Measurements from ENCODE around the gene IL20RA. TPM values are rescaled to one million over a fixed set of nuclear protein-coding genes. Genes with fewer than 3 reads are reported as not detected.

Gene IL20RA
- polyA plus RNA-seq, 3 donors = not detected

DNA sequence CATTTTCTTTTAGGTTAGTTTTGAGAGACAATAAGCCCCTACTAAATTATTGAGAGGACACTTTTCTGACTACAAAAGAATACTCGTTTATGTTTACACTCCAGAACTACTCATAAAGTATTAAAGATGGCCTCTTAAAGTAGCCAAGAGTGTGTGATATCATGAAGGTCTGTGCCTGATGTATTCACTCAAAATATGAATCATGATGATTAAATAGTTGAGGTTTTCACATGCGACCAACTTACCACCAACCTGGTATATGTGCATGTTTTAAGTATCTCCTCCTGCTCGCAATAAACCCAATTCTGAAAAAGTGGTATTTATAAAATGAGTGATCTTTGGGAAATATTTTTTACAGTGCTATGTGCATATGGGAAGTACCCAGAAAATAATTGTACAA is 43.9 kb downstream of the IL20RA start:
- Histone ChIP-seq H3K36me3 (replicated peaks in 1 of 2; ENCODE audit: control insufficient read depth in 1 of 2, insufficient read depth in 2 of 2, low read length in 2 of 2) (no peaks in the 10 kb centered on the region), H3K4me2 (replicated peaks; ENCODE audit: extremely low read depth, low read length, poor library complexity, severe bottlenecking) (no peak overlapping the region), H2AFZ (ENCODE audit: insufficient read depth, low read depth, low read length, poor library complexity, severe bottlenecking) (no peak overlapping the region), H3K27ac (ENCODE audit: low read depth in 1 of 2, low read length in 2 of 2) (no peak overlapping the region), H3K27me3 (ENCODE audit: control insufficient read depth in 2 of 2, insufficient read depth in 2 of 2, low read length in 2 of 2) (peaks cover 15 to 24% of the 10 kb centered on the region in 2 donors), H3K9me3 (replicated peaks in 1 of 2; ENCODE audit: control insufficient read depth in 1 of 2, insufficient read depth in 1 of 2, low read length in 2 of 2) (no peaks in the 10 kb centered on the region), H3K4me3 (replicated peaks in 1 of 3; ENCODE audit: low read depth in 2 of 3, low read length in 3 of 3) (no peak overlapping the region), H3K79me2 (ENCODE audit: insufficient read depth, low read length) (no peaks in the 10 kb centered on the region), H3K4me1 (ENCODE audit: control insufficient read depth in 1 of 2, insufficient read depth in 2 of 2, low read length in 2 of 2) (no peaks in the 10 kb centered on the region), H4K20me1 (ENCODE audit: insufficient read depth, low read length) (no peaks in the 10 kb centered on the region), H3K9ac (ENCODE audit: insufficient read depth, low read length, poor library complexity, severe bottlenecking) (no peak overlapping the region)
- Mint-ChIP-seq H3K9me3 (no peaks in the 10 kb centered on the region), H3K27ac (no peak overlapping the region), H3K27me3 (ENCODE audit: low read depth in 3 of 3) (peaks cover 16 to 46% (median 30%) of the 10 kb centered on the region in 3 donors), H3K4me1 (no peaks in the 10 kb centered on the region), H3K4me3 (no peak overlapping the region), H3K36me3 (no peaks in the 10 kb centered on the region)
- no CpG with 5 or more reads among the region's 3 CpGs for WGBS (ENCODE audit: insufficient coverage)
- TF ChIP-seq, protein P1, sequence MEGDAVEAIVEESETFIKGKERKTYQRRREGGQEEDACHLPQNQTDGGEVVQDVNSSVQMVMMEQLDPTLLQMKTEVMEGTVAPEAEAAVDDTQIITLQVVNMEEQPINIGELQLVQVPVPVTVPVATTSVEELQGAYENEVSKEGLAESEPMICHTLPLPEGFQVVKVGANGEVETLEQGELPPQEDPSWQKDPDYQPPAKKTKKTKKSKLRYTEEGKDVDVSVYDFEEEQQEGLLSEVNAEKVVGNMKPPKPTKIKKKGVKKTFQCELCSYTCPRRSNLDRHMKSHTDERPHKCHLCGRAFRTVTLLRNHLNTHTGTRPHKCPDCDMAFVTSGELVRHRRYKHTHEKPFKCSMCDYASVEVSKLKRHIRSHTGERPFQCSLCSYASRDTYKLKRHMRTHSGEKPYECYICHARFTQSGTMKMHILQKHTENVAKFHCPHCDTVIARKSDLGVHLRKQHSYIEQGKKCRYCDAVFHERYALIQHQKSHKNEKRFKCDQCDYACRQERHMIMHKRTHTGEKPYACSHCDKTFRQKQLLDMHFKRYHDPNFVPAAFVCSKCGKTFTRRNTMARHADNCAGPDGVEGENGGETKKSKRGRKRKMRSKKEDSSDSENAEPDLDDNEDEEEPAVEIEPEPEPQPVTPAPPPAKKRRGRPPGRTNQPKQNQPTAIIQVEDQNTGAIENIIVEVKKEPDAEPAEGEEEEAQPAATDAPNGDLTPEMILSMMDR (IDR thresholded peaks at IDR 0.05) = no peak
- intact Hi-C loops (cut with micrococcal nuclease) = no loop called here
- no peak for DNase-seq

DNA sequence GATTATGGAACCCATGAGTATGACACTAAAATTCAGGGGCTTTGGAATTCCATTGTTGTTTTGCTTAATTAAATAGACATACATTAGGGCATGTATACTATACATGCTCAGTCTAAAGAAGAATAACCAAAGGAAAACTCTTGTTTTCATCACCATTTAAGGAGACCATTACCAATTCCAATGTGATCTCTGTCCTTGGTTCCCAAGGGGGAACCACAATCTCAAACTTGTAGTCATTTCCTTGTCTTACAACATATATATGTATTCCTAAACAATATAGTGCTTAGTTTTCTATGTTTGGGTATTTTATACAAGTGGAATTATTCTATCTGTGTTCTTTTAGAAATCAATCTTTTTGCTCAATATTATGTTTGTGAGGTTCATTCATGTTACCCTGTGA is 49.2 kb downstream of the IL20RA start:
- intact Hi-C loops (cut with micrococcal nuclease) = no loop called here
- Histone ChIP-seq H3K9me3 (replicated peaks in 1 of 2; ENCODE audit: control insufficient read depth in 1 of 2, insufficient read depth in 1 of 2, low read length in 2 of 2) (no peaks in the 10 kb centered on the region), H3K4me1 (ENCODE audit: control insufficient read depth in 1 of 2, insufficient read depth in 2 of 2, low read length in 2 of 2) (no peaks in the 10 kb centered on the region), H4K20me1 (ENCODE audit: insufficient read depth, low read length) (no peaks in the 10 kb centered on the region), H3K9ac (ENCODE audit: insufficient read depth, low read length, poor library complexity, severe bottlenecking) (no peak overlapping the region), H3K36me3 (replicated peaks in 1 of 2; ENCODE audit: control insufficient read depth in 1 of 2, insufficient read depth in 2 of 2, low read length in 2 of 2) (no peaks in the 10 kb centered on the region), H3K4me3 (replicated peaks in 1 of 3; ENCODE audit: low read depth in 2 of 3, low read length in 3 of 3) (no peak overlapping the region), H3K27ac (ENCODE audit: low read depth in 1 of 2, low read length in 2 of 2) (no peak overlapping the region), H3K79me2 (ENCODE audit: insufficient read depth, low read length) (no peaks in the 10 kb centered on the region), H2AFZ (ENCODE audit: insufficient read depth, low read depth, low read length, poor library complexity, severe bottlenecking) (no peak overlapping the region), H3K27me3 (ENCODE audit: control insufficient read depth in 2 of 2, insufficient read depth in 2 of 2, low read length in 2 of 2) (peaks cover 25 to 50% of the 10 kb centered on the region in 2 donors), H3K4me2 (replicated peaks; ENCODE audit: extremely low read depth, low read length, poor library complexity, severe bottlenecking) (no peak overlapping the region)
- no peak for DNase-seq
- Mint-ChIP-seq H3K27ac (no peak overlapping the region), H3K36me3 (no peaks in the 10 kb centered on the region), H3K9me3 (peaks cover 0 to 2% (median 0%) of the 10 kb centered on the region in 7 donors), H3K4me3 (no peak overlapping the region), H3K4me1 (peaks cover 6% of the 10 kb centered on the region), H3K27me3 (ENCODE audit: low read depth in 3 of 3) (peaks cover 26 to 52% (median 35%) of the 10 kb centered on the region in 3 donors)
- TF ChIP-seq, protein P1 (IDR thresholded peaks at IDR 0.05) = no peak

Data from CD14-positive monocyte (primary cell).